Motor neuron (in vitro differentiated cells): ENCODE data around the gene PLK2. TPM values are rescaled to one million over a fixed set of nuclear protein-coding genes. Genes with fewer than 3 reads are reported as not detected.

ENCODE experiments used
- ATAC-seq, 8 experiments: fragments of 200-7000 bp; cut with Tn5 transposase; replicated peaks in 6 of 8; 2 replicates each; pipeline ENCODE4 v1.8.0; 2021; ENCODE audit warnings: mild to moderate bottlenecking in 8 of 8, moderate library complexity in 8 of 8
- H3K27ac ChIP-seq, 2 donors: fragments of 250-450 bp; sonication (Bioruptor Pico); 2 replicates each; pipeline ENCODE4 v1.9.0; 2021; ENCODE audit warnings: antibody characterized with exemption in 2 of 2, mild to moderate bottlenecking in 2 of 2, moderate library complexity in 1 of 2
- H3K4me1 ChIP-seq, 2 donors: fragments of 250-450 bp; sonication (Bioruptor Pico); replicated peaks in 1 of 2; 2 replicates each; pipeline ENCODE4 v1.6.1; 2021; ENCODE audit warnings: antibody characterized with exemption in 2 of 2, mild to moderate bottlenecking in 2 of 2, moderate library complexity in 1 of 2
- H3K4me3 ChIP-seq, 5 donors: fragments of 250-450 bp; sonication (Bioruptor Pico); 2 replicates each; pipeline ENCODE4 v1.9.0; 2021; ENCODE audit warnings: antibody characterized with exemption in 5 of 5, mild to moderate bottlenecking in 5 of 5, moderate library complexity in 4 of 5
- WGBS, 10 experiments: fragments of 450-650 bp; shearing (Covaris generic); methylation state at CpG; one replicate each; pipeline ENCODE4 v1.0.0; 2022; 5-methylcytosine and 5-hydroxymethylcytosine counted together
- in situ Hi-C, 9 experiments: fragments of 400-800 bp; cut with MboI; loops; one replicate each; pipeline ENCODE4 v1.15.0; 2021; ENCODE audit warnings: low sequenced_read_pairs in 9 of 9, low pct_unique_long_range_greater_than_20kb in 2 of 9; ENCODE audit not compliant: unreplicated experiment in 9 of 9
- total RNA-seq, 8 experiments: library from RNA; unstranded; fragments of 300-600 nt; gene quantifications; 2 replicates each; pipeline versions ENCODE4 v1.2.3 to v1.2.4, GENCODE V29; 2022

Gene PLK2
- total RNA-seq, 8 experiments from 2014 or later, result 43.5 to 242 (median 72.9) TPM

GRCh38 chr5:58455066-58455465 lies 4.8 kb downstream of the PLK2 start:
- H3K4me3 ChIP-seq, result no peak overlapping the region
- in situ Hi-C loops, result loop anchor here in 7 of 9 experiments (25.0 kb wide), 5 partner anchors 568 to 1168 kb away; no protein-coding TSS in a partner anchor

GRCh38 chr5:58454025-58454424 lies 5.9 kb downstream of the PLK2 start:
- WGBS, 10 experiments, result 92 to 100% (median 100%) methylated on average over 1 of the region's 1 CpG; no CpG with 5 or more reads in 1 of the 10 experiments
- Histone ChIP-seq H3K4me3 (no peak overlapping the region), H3K4me1 (peaks cover 0 to 5% of the 10 kb centered on the region in 2 donors), H3K27ac (no peak overlapping the region)
- ATAC-seq, result no peak
- in situ Hi-C loops, result loop anchor here in 7 of 9 experiments (25.0 kb wide), 5 partner anchors 567 to 1167 kb away; no protein-coding TSS in a partner anchor

More at GRCh38 chr5:58455066-58455465, 4.8 kb downstream of the PLK2 start:
- WGBS, 10 experiments, result 58 to 100% (median 88%) methylated on average over 1 to 5 of the region's 5 CpGs
- H3K27ac ChIP-seq, result no peak overlapping the region
- peaks cover 0 to 5% of the 10 kb centered on the region in 2 donors for H3K4me1 ChIP-seq
- no peak for ATAC-seq

- no peak for ATAC-seq
- Histone ChIP-seq H3K4me3 (no peak overlapping the region), H3K4me1 (peaks cover 0 to 5% of the 10 kb centered on the region in 2 donors), H3K27ac (no peak overlapping the region)
- in situ Hi-C loops, result loop anchor here in 7 of 9 experiments (25.0 kb wide), 5 partner anchors 566 to 1166 kb away; no protein-coding TSS in a partner anchor
Observed at GRCh38 chr5:58453306-58453705, 6.6 kb downstream of the PLK2 start.

GRCh38 chr5:58452566-58453258 lies 7.2 kb downstream of the PLK2 start:
- Histone ChIP-seq H3K27ac (no peak overlapping the region), H3K4me3 (no peak overlapping the region), H3K4me1 (peaks cover 0 to 5% of the 10 kb centered on the region in 2 donors)
- 50 to 100% (median 87%) methylated on average over 1 to 3 of the region's 3 CpGs; no CpG with 5 or more reads in 4 of the 10 experiments for WGBS, 10 experiments
- peak in 4 of 8 experiments; percentile 10 to 23 (median 12) for ATAC-seq
- in situ Hi-C loops, result loop anchor here in 7 of 9 experiments (25.0 kb wide), 5 partner anchors 565 to 1165 kb away; no protein-coding TSS in a partner anchor

- peak in 3 of 8 experiments; percentile 5 to 16 (median 7) for ATAC-seq
- Histone ChIP-seq H3K4me1 (no peaks in the 10 kb centered on the region), H3K4me3 (no peak overlapping the region), H3K27ac (no peak overlapping the region)
- in situ Hi-C loops, result loop anchor here in 7 of 9 experiments (25.0 kb wide), 5 partner anchors 565 to 1165 kb away; no protein-coding TSS in a partner anchor
- WGBS, 10 experiments, result 65 to 100% (median 87%) methylated on average over 2 to 8 of the region's 8 CpGs
Observed at GRCh38 chr5:58451732-58452565, 7.9 kb downstream of the PLK2 start.

- no peak overlapping the region for H3K27ac ChIP-seq
- peak in 3 of 8 experiments; percentile 1 to 4 (median 3) for ATAC-seq
- no peak overlapping the region for H3K4me3 ChIP-seq
- in situ Hi-C loops, result loop anchor here in 7 of 9 experiments (25.0 kb wide), 5 partner anchors 564 to 1164 kb away; no protein-coding TSS in a partner anchor
- WGBS, 10 experiments, result 71 to 98% (median 86%) methylated on average over 1 to 10 of the region's 10 CpGs
- no peaks in the 10 kb centered on the region for H3K4me1 ChIP-seq
Observed at GRCh38 chr5:58450811-58451629, 8.9 kb downstream of the PLK2 start.

- WGBS, 10 experiments, result 65 to 93% (median 84%) methylated on average over 2 to 3 of the region's 3 CpGs; no CpG with 5 or more reads in 2 of the 10 experiments
- no peak for ATAC-seq
- no peaks in the 10 kb centered on the region for H3K4me1 ChIP-seq
- in situ Hi-C loops, result loop anchor here in 7 of 9 experiments (25.0 kb wide), 5 partner anchors 563 to 1163 kb away; no protein-coding TSS in a partner anchor
- no peak overlapping the region for H3K27ac ChIP-seq
- no peak overlapping the region for H3K4me3 ChIP-seq
Observed at GRCh38 chr5:58450018-58450417, 9.9 kb downstream of the PLK2 start.

- 20 to 89% (median 60%) methylated on average over 1 to 2 of the region's 2 CpGs; no CpG with 5 or more reads in 3 of the 10 experiments for WGBS, 10 experiments
- Histone ChIP-seq H3K27ac (no peak overlapping the region), H3K4me3 (no peak overlapping the region), H3K4me1 (no peaks in the 10 kb centered on the region)
- in situ Hi-C loops, result loop anchor here in 1 of 9 experiments (25.0 kb wide), 1 partner anchor 110 kb away; no protein-coding TSS in a partner anchor
- peak in 1 of 8 experiments; percentile 1 for ATAC-seq
Observed at GRCh38 chr5:58447226-58447625, 12.7 kb downstream of the PLK2 start.

GRCh38 chr5:58446024-58446423 lies 13.9 kb downstream of the PLK2 start:
- H3K4me1 ChIP-seq, result no peaks in the 10 kb centered on the region
- H3K27ac ChIP-seq, result no peak overlapping the region
- H3K4me3 ChIP-seq, result no peak overlapping the region
- in situ Hi-C loops, result loop anchor here in 1 of 9 experiments (25.0 kb wide), 1 partner anchor 109 kb away; no protein-coding TSS in a partner anchor
- peak in 1 of 8 experiments; percentile 0 for ATAC-seq
- WGBS, 10 experiments, result 43 to 100% (median 90%) methylated on average over 1 to 10 of the region's 10 CpGs; no CpG with 5 or more reads in 2 of the 10 experiments

- in situ Hi-C loops, result loop anchor here in 1 of 9 experiments (25.0 kb wide), 1 partner anchor 108 kb away; no protein-coding TSS in a partner anchor
- Histone ChIP-seq H3K4me1 (no peaks in the 10 kb centered on the region), H3K4me3 (no peak overlapping the region), H3K27ac (no peak overlapping the region)
- ATAC-seq, result no peak
Observed at GRCh38 chr5:58444805-58445204, 15.1 kb downstream of the PLK2 start.

- peak in 1 of 8 experiments; percentile 39 for ATAC-seq
- Histone ChIP-seq H3K27ac (no peak overlapping the region), H3K4me3 (no peak overlapping the region), H3K4me1 (no peaks in the 10 kb centered on the region)
- 18 to 95% (median 77%) methylated on average over 2 to 3 of the region's 3 CpGs for WGBS, 10 experiments
- in situ Hi-C loops, result loop anchor here in 1 of 9 experiments (25.0 kb wide), 1 partner anchor 104 kb away; no protein-coding TSS in a partner anchor
Observed at GRCh38 chr5:58440901-58441460, 18.9 kb downstream of the PLK2 start.
